RWPE2 (cell line): Measurements from ENCODE around the gene ANKFY1.
A peak's percentile ranks its signal among the peaks of the same experiment; 100 is the strongest.

Experiments
- ATAC-seq: fragments of 200-7000 bp; cut with Tn5 transposase; 3 replicates; pipeline ENCODE4 v1.9.1; 2021; ENCODE audit warnings: low read depth
- DNase-seq: peaks from one replicate; pipeline ENCODE4 v3.0.0-alpha.2; 2020; ENCODE audit warnings: low spot score
- H3K27ac ChIP-seq: fragments of 450-650 bp; 2 replicates; pipeline ENCODE4 v1.5.1; 2017; ENCODE audit warnings: mild to moderate bottlenecking; ENCODE audit not compliant: poor library complexity, severe bottlenecking
- H3K27me3 ChIP-seq: fragments of 250-450 bp; sonication (Bioruptor Pico); 2 replicates; pipeline ENCODE4 v1.5.1; 2021; ENCODE audit warnings: mild to moderate bottlenecking, moderate library complexity; ENCODE audit not compliant: insufficient read depth, poor library complexity, severe bottlenecking
- H3K36me3 ChIP-seq: fragments of 250-450 bp; sonication (Bioruptor Pico); 2 replicates; pipeline ENCODE4 v1.5.1; 2020; ENCODE audit warnings: low read depth, mild to moderate bottlenecking, moderate library complexity
- H3K4me1 ChIP-seq: fragments of 250-450 bp; sonication (Bioruptor Pico); 2 replicates; pipeline ENCODE4 v1.5.1; 2021; ENCODE audit warnings: mild to moderate bottlenecking, moderate library complexity; ENCODE audit not compliant: insufficient read depth, poor library complexity, severe bottlenecking
- H3K4me3 ChIP-seq: fragments of 250-450 bp; sonication (Bioruptor Pico); 2 replicates; pipeline ENCODE4 v1.5.1; 2021; ENCODE audit warnings: mild to moderate bottlenecking, moderate library complexity; ENCODE audit not compliant: severe bottlenecking
- H3K9me3 ChIP-seq: fragments of 250-450 bp; sonication (Bioruptor Pico); 2 replicates; pipeline ENCODE4 v1.5.1; 2021; ENCODE audit warnings: mild to moderate bottlenecking, moderate library complexity; ENCODE audit not compliant: severe bottlenecking
- CTCF ChIP-seq: fragments of 450-650 bp; IDR thresholded peaks from one replicate; pipeline ENCODE4 v1.5.1; 2017; ENCODE audit warnings: mild to moderate bottlenecking, moderate library complexity; ENCODE audit not compliant: poor library complexity, severe bottlenecking

The ANKFY1 gene

GRCh38 chr17:4305224-4305623 lies 41.4 kb upstream of the ANKFY1 start:
- no peaks in the 10 kb centered on the region for H3K9me3 ChIP-seq
- H3K36me3 ChIP-seq = peaks cover 49% of the 10 kb centered on the region

GRCh38 chr17:4304417-4305027 lies 40.7 kb upstream of the ANKFY1 start:
- Histone ChIP-seq H3K27me3 (no peaks in the 10 kb centered on the region), H3K4me1 (no peaks in the 10 kb centered on the region), H3K4me3 (no peak overlapping the region), H3K9me3 (no peaks in the 10 kb centered on the region), H3K36me3 (peaks cover 49% of the 10 kb centered on the region), H3K27ac (no peak overlapping the region)
- TF ChIP-seq CTCF = peak; percentile 92
- DNase-seq (no peak), ATAC-seq (peak; percentile 67; the same call in 2 of the 3 replicates)

More at GRCh38 chr17:4305224-4305623, 41.4 kb upstream of the ANKFY1 start:
- ATAC-seq = no peak
- no peak for TF ChIP-seq CTCF
- H3K27me3 ChIP-seq = no peaks in the 10 kb centered on the region
- H3K4me3 ChIP-seq = no peak overlapping the region
- no peak overlapping the region for H3K27ac ChIP-seq
- DNase-seq = no peak
- H3K4me1 ChIP-seq = no peaks in the 10 kb centered on the region

- H3K36me3 ChIP-seq = peaks cover 49% of the 10 kb centered on the region
- ATAC-seq = no peak
- no peak for DNase-seq
- no peaks in the 10 kb centered on the region for H3K27me3 ChIP-seq
- no peak for TF ChIP-seq CTCF
- no peak overlapping the region for H3K27ac ChIP-seq
- H3K4me1 ChIP-seq = no peaks in the 10 kb centered on the region
- no peak overlapping the region for H3K4me3 ChIP-seq
- H3K9me3 ChIP-seq = no peaks in the 10 kb centered on the region
Observed at GRCh38 chr17:4301066-4301465, 37.3 kb upstream of the ANKFY1 start.

DNA sequence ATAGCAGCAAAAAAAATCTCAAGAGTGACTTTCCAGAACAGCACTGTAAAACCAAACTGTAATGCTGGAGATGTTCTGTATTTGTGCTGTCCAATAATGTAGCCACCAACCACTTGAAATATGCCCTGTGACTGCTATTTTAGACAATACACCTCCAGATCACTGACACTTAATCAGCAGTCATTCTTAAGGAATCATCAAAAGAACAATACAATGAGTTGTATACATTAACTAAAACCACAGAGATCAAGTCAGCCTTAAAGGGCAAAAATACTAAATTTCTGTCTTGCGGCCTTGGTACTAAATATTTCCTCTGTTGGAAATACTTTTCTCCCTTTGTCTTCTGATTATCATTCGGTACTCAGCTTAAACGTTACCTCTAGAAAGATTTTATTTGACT lies 33.6 kb upstream of the ANKFY1 start:
- no peaks in the 10 kb centered on the region for H3K4me1 ChIP-seq
- H3K4me3 ChIP-seq = no peak overlapping the region
- no peaks in the 10 kb centered on the region for H3K9me3 ChIP-seq
- DNase-seq = no peak
- ATAC-seq = no peak
- no peaks in the 10 kb centered on the region for H3K27me3 ChIP-seq
- H3K27ac ChIP-seq = no peak overlapping the region
- TF ChIP-seq CTCF = no peak
- H3K36me3 ChIP-seq = peaks cover 49% of the 10 kb centered on the region

- ATAC-seq (no peak), DNase-seq (no peak)
- Histone ChIP-seq H3K36me3 (peaks cover 40% of the 10 kb centered on the region), H3K27ac (no peak overlapping the region), H3K4me3 (no peak overlapping the region), H3K27me3 (no peaks in the 10 kb centered on the region), H3K4me1 (no peaks in the 10 kb centered on the region), H3K9me3 (no peaks in the 10 kb centered on the region)
- TF ChIP-seq CTCF = no peak
Observed at GRCh38 chr17:4295686-4296085, 31.9 kb upstream of the ANKFY1 start.
